Measurements from ENCODE around the gene AUTS2.

DNA sequence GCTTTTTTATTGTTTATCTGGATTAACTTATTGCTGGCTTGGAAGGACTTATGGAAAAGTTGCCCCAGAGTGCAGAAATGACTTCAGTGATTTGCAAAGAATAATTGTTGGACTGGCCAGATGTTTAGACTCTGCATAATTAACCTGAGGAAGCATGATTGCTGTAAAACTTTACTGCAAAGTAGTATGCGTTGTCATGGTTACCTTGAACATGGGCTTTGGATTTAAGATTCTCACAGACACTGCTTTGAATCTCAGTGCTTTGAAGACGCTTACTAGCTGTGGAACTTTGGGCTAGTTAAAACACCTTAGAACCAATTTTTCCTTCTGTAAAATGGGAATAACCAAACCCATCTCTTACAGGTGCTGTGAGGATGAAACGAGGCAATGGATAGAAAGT, 1108.4 kb downstream of the AUTS2 start:
- TF ChIP-seq TAF1 (IDR thresholded peaks at IDR 0.05; ENCODE audit: borderline replicate concordance, low read depth, low read length) (no peak), POLR2A (IDR thresholded peaks at IDR 0.05; ENCODE audit: low read depth, low read length) (no peak)
